Panc1 (cell line): Measurements from ENCODE around the gene NANS.

Source experiments
- POLR2AphosphoS5 ChIP-seq: IDR thresholded peaks from 2 replicates; pipeline ENCODE4 v1.6.1; 2012; ENCODE audit warnings: mild to moderate bottlenecking, low read depth, low read length, moderate library complexity
- REST ChIP-seq, 2 experiments: IDR thresholded peaks; 2 replicates each; pipeline ENCODE4 v1.6.1; 2011 to 2012; ENCODE audit warnings: low read depth in 2 of 2, control low read depth in 1 of 2, low read length in 1 of 2, mild to moderate bottlenecking in 1 of 2, moderate library complexity in 1 of 2; ENCODE audit not compliant: insufficient read depth in 1 of 2

GRCh38 chr9:98057138-98057799 is 737 bp downstream of the NANS start:
- TF ChIP-seq REST (IDR thresholded peaks at IDR 0.05; ENCODE audit: insufficient read depth in 1 of 2, low read depth in 2 of 2, low read length in 1 of 2) (no peak), POLR2AphosphoS5 (no peak)
